SK-N-SH (cell line): Measurements from ENCODE around the gene TMEM143. TPM values are rescaled to one million over a fixed set of nuclear protein-coding genes. Genes with fewer than 3 reads are reported as not detected.

ENCODE experiments used
- CTCF ChIA-PET: fragments of 300-600, 350-600 bp; formaldehyde crosslinking; extraction: SDS; loops from one replicate; lab custom pipeline; 2021; lab: Yijun Ruan, JAX
- POLR2A ChIA-PET: fragments of 350-600 bp; sonication (Branson Sonifier 250); formaldehyde crosslinking; extraction: SDS; loops from one replicate; lab custom pipeline; 2020; ENCODE audit warnings: antibody characterized with exemption, inconsistent platforms; lab: Yijun Ruan, JAX
- DNase-seq: peaks from one replicate; pipeline ENCODE4 v3.0.0; 2012
- H2AFZ ChIP-seq: fragments of 200-600 bp; sonication (generic); 2 replicates; pipeline ENCODE4 v1.8.1; 2016; ENCODE audit warnings: antibody characterized with exemption, mild to moderate bottlenecking, low read depth
- H3F3A ChIP-seq: fragments of 200-600 bp; sonication (generic); replicated peaks from 2 replicates; pipeline ENCODE3; 2016; ENCODE audit warnings: antibody characterized with exemption, mild to moderate bottlenecking; ENCODE audit not compliant: insufficient read depth
- H3K27ac ChIP-seq, 2 experiments: fragments of 200-500 bp in 1 of 2; fragments of 200-600 bp in 1 of 2; sonication (Bioruptor generic) in 1 of 2; sonication (generic), shearing (Covaris generic) in 1 of 2; 2 replicates each; pipeline versions ENCODE4 v1.5.1 to v1.6.1; 2014 to 2016; ENCODE audit warnings: low read depth in 2 of 2, inconsistent platforms in 1 of 2, low read length in 1 of 2, mild to moderate bottlenecking in 1 of 2, mixed read lengths in 1 of 2
- H3K27me3 ChIP-seq: fragments of 200-600 bp; sonication (generic), shearing (Covaris generic); 2 replicates; pipeline ENCODE4 v1.6.1; 2016; ENCODE audit warnings: mixed run types; ENCODE audit not compliant: insufficient read depth
- H3K36me3 ChIP-seq, 2 experiments: fragments of 200-500 bp in 1 of 2; fragments of 200-600 bp in 1 of 2; sonication (Bioruptor generic) in 1 of 2; sonication (generic) in 1 of 2; replicated peaks in 1 of 2; 2 replicates each; pipeline versions ENCODE3 to v1.5.1; 2014 to 2016; ENCODE audit warnings: low read length in 1 of 2, mild to moderate bottlenecking in 1 of 2; ENCODE audit not compliant: insufficient read depth in 2 of 2, control insufficient read depth in 1 of 2
- H3K4me1 ChIP-seq, 2 experiments: fragments of 200-500 bp in 1 of 2; fragments of 200-600 bp in 1 of 2; sonication (Bioruptor generic) in 1 of 2; sonication (generic), shearing (Covaris generic) in 1 of 2; 2 replicates each; pipeline versions ENCODE4 v1.5.1 to v1.6.1; 2014 to 2016; ENCODE audit warnings: low read depth in 1 of 2, low read length in 1 of 2, mixed run types in 1 of 2; ENCODE audit not compliant: insufficient read depth in 2 of 2, control insufficient read depth in 1 of 2
- H3K4me2 ChIP-seq: fragments of 200-600 bp; sonication (generic), shearing (Covaris generic); 2 replicates; pipeline ENCODE4 v1.6.1; 2017; ENCODE audit warnings: mixed run types
- H3K4me3 ChIP-seq, 2 experiments: fragments of 200-500 bp in 1 of 2; fragments of 200-600 bp in 1 of 2; sonication (Bioruptor generic) in 1 of 2; sonication (generic), shearing (Covaris generic) in 1 of 2; 2 replicates each; pipeline versions ENCODE4 v1.5.1 to v1.8.1; 2014 to 2016; ENCODE audit warnings: low read depth in 2 of 2, inconsistent platforms in 1 of 2, low read length in 1 of 2, mild to moderate bottlenecking in 1 of 2, mixed read lengths in 1 of 2, moderate library complexity in 1 of 2
- H3K79me2 ChIP-seq: fragments of 200-600 bp; sonication (generic); 2 replicates; pipeline ENCODE4 v1.8.1; 2017; ENCODE audit warnings: mild to moderate bottlenecking; ENCODE audit not compliant: insufficient read depth
- H3K9ac ChIP-seq: fragments of 200-600 bp; sonication (generic); 2 replicates; pipeline ENCODE4 v1.6.1; 2017; ENCODE audit warnings: mixed run types
- H3K9me2 ChIP-seq: fragments of 200-600 bp; sonication (generic); 2 replicates; pipeline ENCODE4 v1.6.1; 2017; ENCODE audit warnings: mixed run types
- H3K9me3 ChIP-seq: fragments of 200-600 bp; sonication (generic); 2 replicates; pipeline ENCODE4 v1.6.1; 2017; ENCODE audit warnings: mixed run types, mild to moderate bottlenecking, moderate library complexity
- H4K20me1 ChIP-seq: fragments of 200-600 bp; sonication (generic); 2 replicates; pipeline ENCODE4 v1.6.1; 2017; ENCODE audit warnings: mild to moderate bottlenecking, mixed run types; ENCODE audit not compliant: insufficient read depth
- CHD2 ChIP-seq: fragments of 150-350 bp; IDR thresholded peaks from 2 replicates; pipeline ENCODE4 v1.6.1; 2018; ENCODE audit warnings: low read length; ENCODE audit not compliant: partially characterized antibody
- CTCF ChIP-seq: fragments of 200-600 bp; sonication (generic); IDR thresholded peaks from 2 replicates; pipeline ENCODE4 v1.6.1; 2017; ENCODE audit warnings: antibody characterized with exemption, mild to moderate bottlenecking, moderate library complexity
- EP300 ChIP-seq, 2 experiments: IDR thresholded peaks; 2 replicates each; pipeline versions ENCODE4 v1.4.0 to v1.6.1; 2012; ENCODE audit warnings: borderline replicate concordance in 1 of 2, low read depth in 1 of 2, low read length in 1 of 2
- EZH2phosphoT487 ChIP-seq: fragments of 200-600 bp; sonication (generic); IDR thresholded peaks from 2 replicates; pipeline ENCODE4 v1.6.1; 2017; ENCODE audit warnings: low read depth, mixed run types, mild to moderate bottlenecking, antibody characterized with exemption, moderate library complexity, borderline replicate concordance
- FOXJ3 ChIP-seq: sonication (generic); formaldehyde crosslinking; IDR thresholded peaks from 2 replicates; pipeline ENCODE4 v1.5.1; 2020; ENCODE audit warnings: mild to moderate bottlenecking, missing genetic modification reagents
- FOXM1 ChIP-seq: IDR thresholded peaks from 2 replicates; pipeline ENCODE4 v1.4.0; 2012; ENCODE audit warnings: low read depth, mild to moderate bottlenecking
- GABPA ChIP-seq: IDR thresholded peaks from 2 replicates; pipeline ENCODE4 v1.4.0; 2012; ENCODE audit warnings: low read depth, mild to moderate bottlenecking
- GATA2 ChIP-seq: sonication (generic); formaldehyde crosslinking; IDR thresholded peaks from 2 replicates; pipeline ENCODE4 v1.5.0; 2020; ENCODE audit warnings: mild to moderate bottlenecking, missing genetic modification reagents
- IRF3 ChIP-seq: fragments of 150-350 bp; IDR thresholded peaks from 2 replicates; pipeline ENCODE4 v1.6.1; 2016; ENCODE audit warnings: mild to moderate bottlenecking, low read depth, low read length
- MXI1 ChIP-seq: IDR thresholded peaks from 2 replicates; pipeline ENCODE4 v1.6.1; 2012; ENCODE audit warnings: mild to moderate bottlenecking, low read depth, low read length, improper control_type of control experiment
- NRF1 ChIP-seq: IDR thresholded peaks from 2 replicates; pipeline ENCODE4 v1.6.1; 2012; ENCODE audit warnings: low read depth, mild to moderate bottlenecking, low read length
- RAD21 ChIP-seq: IDR thresholded peaks from 2 replicates; pipeline ENCODE4 v1.6.1; 2012; ENCODE audit warnings: mild to moderate bottlenecking, low read length
- RCOR1 ChIP-seq: fragments of 150-350 bp; IDR thresholded peaks from 2 replicates; pipeline ENCODE4 v1.6.1; 2017; ENCODE audit warnings: antibody characterized with exemption, low read length
- REST ChIP-seq: IDR thresholded peaks from 2 replicates; pipeline ENCODE4 v1.6.1; 2012; ENCODE audit warnings: mild to moderate bottlenecking, low read depth, low read length, moderate library complexity
- RFX5 ChIP-seq: IDR thresholded peaks from 2 replicates; pipeline ENCODE4 v1.6.1; 2012; ENCODE audit warnings: mild to moderate bottlenecking, improper control_type of control experiment, low read length
- RXRA ChIP-seq: IDR thresholded peaks from 2 replicates; pipeline ENCODE4 v1.4.0; 2012; ENCODE audit warnings: low read depth, mild to moderate bottlenecking, borderline replicate concordance
- SIN3A ChIP-seq: IDR thresholded peaks from 2 replicates; pipeline ENCODE4 v1.6.1; 2012; ENCODE audit warnings: low read depth, mild to moderate bottlenecking, low read length, moderate library complexity, borderline replicate concordance
- ZBTB33 ChIP-seq: IDR thresholded peaks from 2 replicates; pipeline ENCODE4 v1.4.0; 2012; ENCODE audit warnings: low read depth, borderline replicate concordance
- WGBS: methylation state at CpG from one replicate; pipeline ENCODE4 v1.1.6; 2017; ENCODE audit warnings: low lambda C conversion rate; 5-methylcytosine and 5-hydroxymethylcytosine counted together
- polyA plus RNA-seq, 3 experiments: library from polyadenylated mRNA; depleted of rRNA; stranded (reverse); fragments of >200 nt; gene quantifications; 2 replicates each; pipeline ENCODE4 v1.2.3, GENCODE V29; 2012

Gene TMEM143
- polyA plus RNA-seq, 1 of the 3 experiments (the other 2 are of a cell fraction) = 21.9 TPM

GRCh38 chr19:48354332-48354992, 9.3 kb downstream of the TMEM143 start:
- Histone ChIP-seq H3K4me2 (no peak overlapping the region), H3K27ac (no peak overlapping the region), H3K4me1 (peaks cover 0 to 2% of the 10 kb centered on the region in 2 experiments; a peak in 1 of 4 replicates), H3K27me3 (no peaks in the 10 kb centered on the region), H3F3A (peaks cover 5% of the 10 kb centered on the region), H3K9me2 (no peaks in the 10 kb centered on the region), H3K9me3 (no peaks in the 10 kb centered on the region), H3K9ac (no peak overlapping the region), H3K4me3 (no peak overlapping the region)
- 79% methylated on average over 15 of the region's 15 CpGs for WGBS
- POLR2A ChIA-PET = no interaction called here
- DNase-seq = no peak
- CTCF ChIA-PET = no interaction called here
- TF ChIP-seq RAD21 = no peak
- TF ChIP-seq EZH2phosphoT487 = no peak
- TF ChIP-seq, all 33 proteins: peak for 0
- Histone ChIP-seq H3K36me3 (no peaks in the 10 kb centered on the region), H4K20me1 (no peaks in the 10 kb centered on the region), H3K79me2 (no peaks in the 10 kb centered on the region), H2AFZ (no peak overlapping the region)

- Histone ChIP-seq H3K9me3 (no peaks in the 10 kb centered on the region), H2AFZ (peak overlapping the region; percentile 35; the same call in 1 of the 2 replicates), H3K27ac (no peak overlapping the region), H3K4me1 (peaks cover 0 to 2% of the 10 kb centered on the region in 2 experiments; a peak in 1 of 4 replicates), H3K4me3 (no peak overlapping the region), H3F3A (peaks cover 5% of the 10 kb centered on the region), H3K9ac (no peak overlapping the region), H3K36me3 (no peaks in the 10 kb centered on the region), H3K9me2 (no peaks in the 10 kb centered on the region), H3K79me2 (no peaks in the 10 kb centered on the region), H4K20me1 (no peaks in the 10 kb centered on the region), H3K4me2 (no peak overlapping the region), H3K27me3 (no peaks in the 10 kb centered on the region)
- ChIA-PET CTCF (no interaction called here), POLR2A (no interaction called here)
- TF ChIP-seq CTCF (no peak), GATA2 (no peak), IRF3 (no peak), RCOR1 (no peak), GABPA (no peak), RXRA (no peak), CHD2 (no peak), REST (no peak), EZH2phosphoT487 (no peak), FOXJ3 (no peak), NRF1 (no peak), RFX5 (no peak), ZBTB33 (no peak), SIN3A (no peak), EP300 (IDR thresholded peaks at IDR 0.05; ENCODE audit: borderline replicate concordance in 1 of 2, low read depth in 1 of 2, low read length in 1 of 2) (no peak), RAD21 (no peak), FOXM1 (no peak), MXI1 (no peak)
- 93% methylated on average over 5 of the region's 5 CpGs for WGBS
- DNase-seq = no peak
Observed at GRCh38 chr19:48353677-48354076, 10.1 kb downstream of the TMEM143 start.
